Common myeloid progenitor, CD34-positive (primary cell): Measurements from ENCODE around the gene EXD3.

ENCODE experiments used
- CTCF ChIA-PET: fragments of 350-600 bp; sonication (Branson Sonifier 250); formaldehyde crosslinking; loops from one replicate; lab custom pipeline; 2021; ENCODE audit warnings: antibody characterized with exemption; lab: Charles Lee
- POLR2A ChIA-PET: fragments of 350-600 bp; sonication (Branson Sonifier 250); formaldehyde crosslinking; loops from one replicate; lab custom pipeline; 2021; ENCODE audit warnings: antibody characterized with exemption; lab: Charles Lee
- DNase-seq, 3 donors: peaks; one replicate each; pipeline versions ENCODE4 v3.0.0 to v3.0.0-alpha.2; 2013
- H3K27ac ChIP-seq, 2 experiments: 1 replicate in 1 of 2; 2 replicates in 1 of 2; pipeline ENCODE4 v1.7.0; 2013; ENCODE audit warnings: inconsistent platforms in 2 of 2, low read length in 2 of 2, mild to moderate bottlenecking in 2 of 2, low read depth in 1 of 2, moderate library complexity in 1 of 2; ENCODE audit not compliant: severe bottlenecking in 2 of 2, insufficient read depth in 1 of 2, poor library complexity in 1 of 2
- H3K27me3 ChIP-seq, 5 experiments: replicated peaks in 2 of 5; 1 replicate in 3 of 5; 2 replicates in 2 of 5; pipeline versions ENCODE4 v1.6.1 to v1.7.0; 2013; ENCODE audit warnings: low read length in 4 of 5, mild to moderate bottlenecking in 2 of 5, moderate library complexity in 2 of 5, inconsistent platforms in 1 of 5; ENCODE audit not compliant: insufficient read depth in 5 of 5, control insufficient read depth in 4 of 5
- H3K36me3 ChIP-seq, 4 experiments: 1 replicate in 2 of 4; 2 replicates in 2 of 4; pipeline versions ENCODE4 v1.6.1 to v1.7.0; 2013; ENCODE audit warnings: low read length in 3 of 4, control low read depth in 1 of 4, mild to moderate bottlenecking in 1 of 4; ENCODE audit not compliant: control insufficient read depth in 4 of 4, insufficient read depth in 4 of 4
- H3K4me1 ChIP-seq, 4 experiments: 1 replicate in 3 of 4; 2 replicates in 1 of 4; pipeline versions ENCODE4 v1.6.1 to v1.7.1; 2013; ENCODE audit warnings: low read length in 3 of 4, mild to moderate bottlenecking in 3 of 4, control low read depth in 1 of 4, inconsistent platforms in 1 of 4, moderate library complexity in 1 of 4; ENCODE audit not compliant: control insufficient read depth in 4 of 4, insufficient read depth in 4 of 4; ENCODE audit errors: control extremely low read depth in 1 of 4
- H3K4me3 ChIP-seq, 7 experiments: 1 replicate in 4 of 7; 2 replicates in 3 of 7; pipeline versions ENCODE4 v1.5.1 to v1.7.0; 2013; ENCODE audit warnings: mild to moderate bottlenecking in 7 of 7, low read length in 6 of 7, moderate library complexity in 6 of 7, inconsistent platforms in 2 of 7, low read depth in 2 of 7, control low read depth in 1 of 7; ENCODE audit not compliant: insufficient read depth in 4 of 7, control insufficient read depth in 1 of 7; ENCODE audit errors: extremely low read depth in 1 of 7
- H3K9me3 ChIP-seq, 5 experiments: 1 replicate in 4 of 5; 2 replicates in 1 of 5; pipeline versions ENCODE4 v1.6.1 to v1.7.1; 2013; ENCODE audit warnings: low read length in 4 of 5, mild to moderate bottlenecking in 2 of 5, inconsistent platforms in 1 of 5, low read depth in 1 of 5, moderate library complexity in 1 of 5; ENCODE audit not compliant: control insufficient read depth in 4 of 5, insufficient read depth in 2 of 5; ENCODE audit errors: control extremely low read depth in 1 of 5
- WGBS: methylation state at CpG from one replicate; pipeline ENCODE4 v1.1.5; 2013; ENCODE audit not compliant: insufficient coverage; 5-methylcytosine and 5-hydroxymethylcytosine counted together

The EXD3 gene

DNA sequence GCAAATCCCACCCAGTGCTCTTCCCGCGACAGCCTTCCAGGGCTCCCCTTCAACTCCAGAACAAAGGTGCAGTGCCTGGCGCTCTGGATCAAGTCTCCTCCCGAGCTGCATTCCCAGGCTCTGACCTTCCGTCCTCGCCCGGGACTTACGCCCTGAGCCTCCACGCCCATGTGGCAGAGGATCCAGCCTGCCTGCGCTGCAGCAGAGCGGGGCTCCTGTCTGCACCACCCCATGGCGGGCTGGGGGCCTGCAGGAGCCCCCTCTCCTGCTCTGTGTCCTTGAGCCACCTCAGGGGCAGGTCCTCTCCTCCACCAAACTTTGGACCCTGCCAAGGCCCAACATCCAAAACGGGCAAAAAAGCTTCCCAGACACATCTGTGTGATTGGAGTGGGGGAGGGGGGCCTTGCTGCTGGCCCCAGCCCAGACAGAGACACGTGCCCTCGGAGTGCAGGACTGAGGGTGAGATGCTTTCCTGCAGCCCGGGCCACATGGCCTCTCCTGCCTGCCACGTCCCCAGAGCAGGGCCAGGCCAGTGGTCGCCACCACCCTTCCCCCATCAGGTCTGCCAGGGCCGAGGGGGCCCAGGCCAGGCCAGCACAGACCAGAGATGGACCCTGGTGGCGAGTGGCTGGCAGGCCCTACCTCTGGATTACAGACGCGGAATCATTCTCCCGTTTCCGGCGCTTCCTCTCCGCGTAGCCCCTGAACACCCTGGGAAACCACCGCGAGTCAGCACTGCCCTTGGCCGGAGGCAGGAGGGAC is 31.8 kb upstream of the EXD3 start:
- CTCF ChIA-PET, result interaction anchor here (2.0 kb wide), 1 partner anchor 15 kb away, joined by 4 read pairs; no protein-coding TSS in a partner anchor
- Histone ChIP-seq H3K9me3 (no peaks in the 10 kb centered on the region), H3K27me3 (no peaks in the 10 kb centered on the region), H3K4me1 (peaks cover 0 to 53% (median 48%) of the 10 kb centered on the region in 4 experiments), H3K27ac (no peak overlapping the region), H3K4me3 (peak overlapping the region in 6 of 7 experiments; percentile 40 to 79 (median 61)), H3K36me3 (peaks cover 0 to 40% (median under 1%) of the 10 kb centered on the region in 4 experiments)
- peak in 1 of 3 donors; percentile 39 for DNase-seq
- 74% methylated on average over 27 of the region's 30 CpGs for WGBS
- POLR2A ChIA-PET, result no interaction called here

DNA sequence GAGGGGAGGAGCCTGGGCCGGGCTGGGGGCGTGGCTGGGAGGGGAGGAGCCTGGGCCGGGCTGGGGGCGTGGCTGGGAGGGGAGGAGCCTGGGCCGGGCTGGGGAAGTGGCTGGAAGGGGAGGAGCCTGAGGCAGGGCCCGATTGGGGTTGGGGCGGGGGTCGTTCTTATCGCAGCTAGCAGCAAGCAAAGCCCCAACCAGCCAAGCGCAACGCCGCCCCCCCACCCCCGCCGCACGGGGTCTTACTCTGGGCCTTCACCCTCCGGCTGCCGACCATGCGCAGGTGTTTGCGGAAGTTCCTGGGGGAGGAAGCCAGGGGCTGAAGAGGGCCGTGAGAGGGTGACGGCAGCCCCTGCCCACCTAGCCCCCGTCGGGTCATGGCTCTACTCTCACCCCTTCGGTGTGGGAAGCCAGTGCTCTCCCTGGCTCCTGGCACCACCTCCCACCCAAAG is 31.2 kb upstream of the EXD3 start:
- Histone ChIP-seq H3K27ac (no peak overlapping the region), H3K4me1 (peaks cover 0 to 47% (median 42%) of the 10 kb centered on the region in 4 experiments), H3K9me3 (no peaks in the 10 kb centered on the region), H3K27me3 (no peaks in the 10 kb centered on the region), H3K36me3 (peaks cover 0 to 46% (median 5%) of the 10 kb centered on the region in 4 experiments), H3K4me3 (peak overlapping the region in 6 of 7 experiments; percentile 40 to 79 (median 61))
- ChIA-PET POLR2A (no interaction called here), CTCF (interaction anchor here (1.0 to 2.1 kb wide), 2 partner anchors 11 to 168 kb away, joined by 3 to 5 read pairs; no protein-coding TSS in a partner anchor)
- DNase-seq, result peak; percentile 40 to 80 (median 71)
- 0% methylated on average over 12 of the region's 24 CpGs for WGBS

DNA sequence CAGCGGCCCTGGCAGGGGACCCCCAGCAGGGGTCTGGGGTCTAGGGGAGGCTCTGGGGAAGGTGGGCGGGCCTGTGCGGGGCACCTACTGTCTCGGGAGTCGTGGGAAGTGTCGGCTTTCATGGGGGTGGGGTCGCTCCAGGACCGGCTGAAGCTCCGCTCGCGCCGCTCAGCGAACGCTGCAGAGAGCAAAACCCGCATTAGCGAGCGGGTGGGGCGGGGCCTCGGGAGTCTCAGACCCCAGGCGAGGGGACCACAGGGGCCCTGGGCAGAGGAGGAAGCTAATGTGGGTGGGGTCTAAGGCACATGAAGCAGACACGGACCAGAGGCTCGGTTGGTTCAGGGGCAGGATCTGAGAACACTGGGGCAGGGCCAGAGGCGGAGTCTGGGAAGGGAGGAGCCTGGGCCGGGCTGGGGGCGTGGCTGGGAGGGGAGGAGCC is 30.7 kb upstream of the EXD3 start:
- Histone ChIP-seq H3K27ac (no peak overlapping the region), H3K4me3 (peak overlapping the region in 5 of 7 experiments; percentile 13 to 68 (median 48)), H3K27me3 (no peaks in the 10 kb centered on the region), H3K36me3 (peaks cover 0 to 50% (median 8%) of the 10 kb centered on the region in 4 experiments), H3K9me3 (no peaks in the 10 kb centered on the region), H3K4me1 (peaks cover 0 to 46% (median 39%) of the 10 kb centered on the region in 4 experiments)
- POLR2A ChIA-PET, result interaction anchor here (0.7 kb wide), 1 partner anchor 31 kb away, joined by 3 read pairs; the partner anchor contains the start of genes EXD3 and NOXA1
- CTCF ChIA-PET, result interaction anchor here (1.0 to 2.1 kb wide), 2 partner anchors 10 to 167 kb away, joined by 3 to 5 read pairs; no protein-coding TSS in a partner anchor
- 28% methylated on average over 18 of the region's 25 CpGs for WGBS
- peak; percentile 88 to 94 (median 94) for DNase-seq

DNA sequence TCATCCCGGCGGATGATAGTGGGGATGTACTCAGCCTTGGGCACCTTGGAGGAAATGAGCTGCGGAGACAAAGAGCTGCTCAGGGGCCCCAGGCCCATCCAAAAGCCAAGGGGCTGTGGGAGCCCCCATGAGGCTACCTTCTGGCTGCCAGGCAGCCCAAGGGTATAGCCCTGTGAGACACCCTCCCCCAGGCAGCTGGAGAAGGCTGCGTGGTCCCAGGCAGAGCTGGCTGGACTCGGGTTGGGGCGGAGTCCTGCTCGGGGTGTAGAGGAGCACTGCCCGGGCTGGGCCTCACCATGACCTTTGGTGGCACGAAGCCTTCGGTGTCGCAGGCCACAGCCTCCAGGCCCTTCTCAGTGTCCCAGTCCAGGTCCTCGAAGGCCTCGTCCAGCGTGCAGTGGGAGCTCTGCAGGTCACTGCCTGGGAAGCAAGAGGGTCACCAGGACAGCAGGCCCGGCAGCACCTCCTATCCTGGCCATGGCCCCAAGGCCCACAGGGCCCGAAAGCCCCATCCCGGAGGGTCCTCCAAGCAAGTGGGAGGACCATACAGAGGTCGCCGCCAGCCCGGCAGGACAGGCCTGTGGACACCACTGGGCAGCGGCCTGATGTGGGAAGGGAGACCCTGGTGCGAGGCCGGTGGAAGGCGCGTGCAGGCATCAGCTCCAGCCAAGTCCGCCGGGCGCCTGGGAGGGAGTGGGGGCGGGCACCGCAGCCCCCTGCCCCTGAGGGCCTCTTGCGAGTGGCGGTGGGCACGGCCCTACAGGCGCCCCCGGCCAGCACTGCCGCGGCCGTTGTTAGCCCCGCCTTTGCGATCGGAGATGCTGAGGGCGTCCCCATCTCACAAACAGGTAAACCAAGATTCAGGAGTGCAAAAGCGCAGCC is 30.0 kb upstream of the EXD3 start:
- WGBS, result 91% methylated on average over 40 of the region's 43 CpGs
- H3K4me3 ChIP-seq, result peak overlapping the region in 5 of 7 experiments; percentile 13 to 68 (median 48)
- ChIA-PET POLR2A (interaction anchor here (0.7 kb wide), 1 partner anchor 30 kb away, joined by 3 read pairs; the partner anchor contains the start of genes EXD3 and NOXA1), CTCF (interaction anchor here (0.9 to 2.1 kb wide), 3 partner anchors 9 to 167 kb away, joined by 3 to 5 read pairs (median 3); no protein-coding TSS in a partner anchor)
- peaks cover 0 to 40% (median 33%) of the 10 kb centered on the region in 4 experiments for H3K4me1 ChIP-seq
- no peaks in the 10 kb centered on the region for H3K9me3 ChIP-seq
- peaks cover 0 to 57% (median 8%) of the 10 kb centered on the region in 4 experiments for H3K36me3 ChIP-seq
- no peak for DNase-seq
- no peak overlapping the region for H3K27ac ChIP-seq
- H3K27me3 ChIP-seq, result no peaks in the 10 kb centered on the region

DNA sequence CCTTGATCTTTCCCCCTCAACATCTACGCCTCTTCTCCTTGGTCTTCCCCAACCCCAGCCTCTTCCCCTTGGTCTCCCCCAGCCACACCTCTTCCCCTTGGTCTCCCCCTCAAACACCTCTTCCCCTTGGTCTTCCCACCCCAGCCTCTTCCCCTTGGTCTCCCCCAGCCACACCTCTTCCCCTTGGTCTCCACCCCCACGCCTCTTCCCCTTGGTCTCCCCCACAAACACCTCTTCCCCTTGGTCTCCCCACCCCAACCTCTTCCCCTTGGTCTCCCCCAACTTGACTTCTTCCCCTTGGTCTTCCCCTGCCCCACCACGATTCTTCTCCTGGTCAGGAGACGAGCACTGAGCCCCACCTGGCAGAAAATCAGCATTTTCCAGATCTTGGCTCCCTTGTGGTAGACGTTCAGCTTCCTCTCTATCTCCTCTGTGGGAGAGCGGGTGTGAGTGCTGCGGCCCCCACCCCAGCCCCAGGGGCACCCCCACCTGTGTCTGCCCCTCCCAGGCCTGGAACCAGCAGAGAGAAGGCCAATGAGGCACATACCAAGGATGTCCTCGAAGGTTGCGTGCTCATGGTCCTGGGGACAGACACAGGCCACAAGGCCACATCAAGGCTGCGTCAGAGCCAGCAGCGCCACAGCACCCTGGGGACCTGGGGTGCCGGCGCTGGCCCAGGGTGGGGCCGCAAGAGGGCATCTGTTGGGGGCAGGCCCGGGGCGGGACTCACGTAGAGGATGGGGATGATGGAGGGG is 29.2 kb upstream of the EXD3 start:
- ChIA-PET CTCF (interaction anchor here (0.9 to 2.1 kb wide), 2 partner anchors 9 to 166 kb away, joined by 3 to 5 read pairs; no protein-coding TSS in a partner anchor), POLR2A (no interaction called here)
- Histone ChIP-seq H3K9me3 (no peaks in the 10 kb centered on the region), H3K27ac (no peak overlapping the region), H3K27me3 (no peaks in the 10 kb centered on the region), H3K36me3 (peaks cover 0 to 53% (median 8%) of the 10 kb centered on the region in 4 experiments), H3K4me1 (peaks cover 0 to 43% (median 31%) of the 10 kb centered on the region in 4 experiments), H3K4me3 (no peak overlapping the region)
- peak in 1 of 3 donors; percentile 41 for DNase-seq
- 80% methylated on average over 12 of the region's 17 CpGs for WGBS
